ENCODE measurements around the gene EDDM13.

DNA sequence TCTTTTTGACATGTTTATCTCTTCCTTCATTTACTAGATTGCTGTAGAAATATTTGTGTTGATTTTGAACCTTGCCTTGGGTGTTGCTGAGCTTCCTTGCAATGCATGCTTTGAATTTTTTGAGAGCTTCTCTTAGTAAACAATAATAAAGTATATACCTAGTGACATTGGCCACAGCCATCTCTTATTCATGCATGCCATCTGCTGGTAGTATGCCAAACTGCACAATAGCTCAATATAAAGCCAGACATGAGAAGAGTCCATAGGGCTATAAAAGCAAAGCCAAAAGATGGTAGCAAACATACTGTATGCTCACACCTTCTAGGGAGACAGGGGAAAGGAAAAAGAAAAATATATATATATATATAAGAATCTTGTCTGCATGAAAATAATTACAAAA is 61.0 kb downstream of the EDDM13 start:
- TF ChIP-seq, protein P1, sequence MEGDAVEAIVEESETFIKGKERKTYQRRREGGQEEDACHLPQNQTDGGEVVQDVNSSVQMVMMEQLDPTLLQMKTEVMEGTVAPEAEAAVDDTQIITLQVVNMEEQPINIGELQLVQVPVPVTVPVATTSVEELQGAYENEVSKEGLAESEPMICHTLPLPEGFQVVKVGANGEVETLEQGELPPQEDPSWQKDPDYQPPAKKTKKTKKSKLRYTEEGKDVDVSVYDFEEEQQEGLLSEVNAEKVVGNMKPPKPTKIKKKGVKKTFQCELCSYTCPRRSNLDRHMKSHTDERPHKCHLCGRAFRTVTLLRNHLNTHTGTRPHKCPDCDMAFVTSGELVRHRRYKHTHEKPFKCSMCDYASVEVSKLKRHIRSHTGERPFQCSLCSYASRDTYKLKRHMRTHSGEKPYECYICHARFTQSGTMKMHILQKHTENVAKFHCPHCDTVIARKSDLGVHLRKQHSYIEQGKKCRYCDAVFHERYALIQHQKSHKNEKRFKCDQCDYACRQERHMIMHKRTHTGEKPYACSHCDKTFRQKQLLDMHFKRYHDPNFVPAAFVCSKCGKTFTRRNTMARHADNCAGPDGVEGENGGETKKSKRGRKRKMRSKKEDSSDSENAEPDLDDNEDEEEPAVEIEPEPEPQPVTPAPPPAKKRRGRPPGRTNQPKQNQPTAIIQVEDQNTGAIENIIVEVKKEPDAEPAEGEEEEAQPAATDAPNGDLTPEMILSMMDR (IDR thresholded peaks at IDR 0.05) = peak; percentile 73
- TF ChIP-seq EZH2phosphoT487 (IDR thresholded peaks at IDR 0.05) (no peak), EZH2 (IDR thresholded peaks at IDR 0.05) (no peak)
